HEK293 (cell line): Measurements from ENCODE around the gene ARHGEF7.

ENCODE experiments used
- ZNF473 ChIP-seq: fragments of 450-650 bp; formaldehyde crosslinking; IDR thresholded peaks from 2 replicates; pipeline ENCODE4 v1.5.1; 2017; ENCODE audit warnings: missing biosample characterization, missing genetic modification characterization
- TF ChIP-seq, protein P1 (sequence below): fragments of 450-650 bp; formaldehyde crosslinking; IDR thresholded peaks from 2 replicates; pipeline ENCODE4 v1.5.1; 2016; ENCODE audit warnings: missing biosample characterization, missing genetic modification characterization

DNA sequence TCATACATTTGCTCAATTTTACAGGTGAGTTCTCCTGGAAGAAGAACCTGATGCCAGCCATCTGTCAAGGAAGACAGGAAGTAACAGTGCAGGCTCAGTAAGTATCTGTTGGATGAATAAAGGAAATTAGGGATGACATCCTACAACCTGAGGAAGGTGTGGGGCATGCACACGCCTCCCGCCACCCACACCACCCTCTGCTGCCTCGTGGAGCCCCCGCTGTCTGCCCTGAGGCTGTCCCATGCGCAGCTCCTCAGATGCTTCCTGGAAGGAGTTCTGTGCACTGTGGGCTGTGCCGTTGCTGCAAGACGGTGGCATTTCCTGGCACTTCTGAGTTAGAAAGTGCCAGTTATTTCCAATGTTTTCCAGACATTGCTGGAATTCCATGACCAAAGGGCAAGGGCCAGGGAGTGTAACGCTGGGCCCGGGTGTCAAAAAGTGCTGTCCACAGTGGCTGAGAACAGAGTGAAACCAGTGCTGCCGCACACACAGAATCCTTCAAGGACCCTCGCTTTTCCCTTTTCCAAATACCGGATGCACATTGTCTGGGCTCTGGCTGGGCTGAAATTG, 201.1 kb downstream of the ARHGEF7 start:
- TF ChIP-seq, protein P1, sequence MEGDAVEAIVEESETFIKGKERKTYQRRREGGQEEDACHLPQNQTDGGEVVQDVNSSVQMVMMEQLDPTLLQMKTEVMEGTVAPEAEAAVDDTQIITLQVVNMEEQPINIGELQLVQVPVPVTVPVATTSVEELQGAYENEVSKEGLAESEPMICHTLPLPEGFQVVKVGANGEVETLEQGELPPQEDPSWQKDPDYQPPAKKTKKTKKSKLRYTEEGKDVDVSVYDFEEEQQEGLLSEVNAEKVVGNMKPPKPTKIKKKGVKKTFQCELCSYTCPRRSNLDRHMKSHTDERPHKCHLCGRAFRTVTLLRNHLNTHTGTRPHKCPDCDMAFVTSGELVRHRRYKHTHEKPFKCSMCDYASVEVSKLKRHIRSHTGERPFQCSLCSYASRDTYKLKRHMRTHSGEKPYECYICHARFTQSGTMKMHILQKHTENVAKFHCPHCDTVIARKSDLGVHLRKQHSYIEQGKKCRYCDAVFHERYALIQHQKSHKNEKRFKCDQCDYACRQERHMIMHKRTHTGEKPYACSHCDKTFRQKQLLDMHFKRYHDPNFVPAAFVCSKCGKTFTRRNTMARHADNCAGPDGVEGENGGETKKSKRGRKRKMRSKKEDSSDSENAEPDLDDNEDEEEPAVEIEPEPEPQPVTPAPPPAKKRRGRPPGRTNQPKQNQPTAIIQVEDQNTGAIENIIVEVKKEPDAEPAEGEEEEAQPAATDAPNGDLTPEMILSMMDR (tag by site-specific recombination) = no peak
- TF ChIP-seq ZNF473 (tag by site-specific recombination) = no peak
